ENCODE data around the gene TLL2.

- TF ChIP-seq POLR2AphosphoS5 (IDR thresholded peaks at IDR 0.05; ENCODE audit: low read depth, low read length) (no peak), REST (IDR thresholded peaks at IDR 0.05; ENCODE audit: insufficient read depth in 1 of 2, low read depth in 2 of 2, low read length in 2 of 2) (no peak), TAF1 (IDR thresholded peaks at IDR 0.05; ENCODE audit: borderline replicate concordance, insufficient read depth, low read length) (no peak), SIN3A (IDR thresholded peaks at IDR 0.05; ENCODE audit: borderline replicate concordance, insufficient read depth, low read length) (no peak), FOXP2 (optimal IDR thresholded peaks at IDR 0.05; ENCODE audit: borderline replicate concordance, extremely low read depth, extremely low read length, insufficient read depth) (no peak)
Measured at GRCh38 chr10:96473866-96474265, 39.9 kb downstream of the TLL2 start.
